HL-60 (cell line): Measurements from ENCODE around the gene YPEL5.
A peak's percentile ranks its signal among the peaks of the same experiment; 100 is the strongest.
"Not testable (repeated sequence)": the region's sequence is repeated elsewhere in the genome, so short reads cannot be mapped to it uniquely, and the experiment has no call there.

ENCODE experiments used
- DNase-seq, 2 experiments: peaks; one replicate each; pipeline ENCODE4 v3.0.0-alpha.2; 2010 to 2020; ENCODE audit warnings: low read depth in 1 of 2, low spot score in 1 of 2
- H3K27ac ChIP-seq: fragments of 250-450 bp; sonication (Bioruptor Pico); replicated peaks from 2 replicates; pipeline ENCODE4 v1.5.1; 2020; ENCODE audit warnings: mild to moderate bottlenecking, moderate library complexity
- H3K27me3 ChIP-seq: fragments of 250-450 bp; sonication (Bioruptor Pico); 2 replicates; pipeline ENCODE4 v1.5.1; 2021; ENCODE audit warnings: mild to moderate bottlenecking, moderate library complexity; ENCODE audit not compliant: insufficient read depth, poor library complexity, severe bottlenecking
- H3K4me3 ChIP-seq: replicated peaks from 2 replicates; pipeline ENCODE4 v1.5.1; 2011; ENCODE audit warnings: mild to moderate bottlenecking, control low read depth, low read length; ENCODE audit not compliant: insufficient read depth
- CTCF ChIP-seq: IDR thresholded peaks from one replicate; pipeline ENCODE4 v1.5.1; 2011; ENCODE audit warnings: low read length, control low read depth, inconsistent platforms; ENCODE audit not compliant: insufficient read depth
- GABPA ChIP-seq: IDR thresholded peaks from 2 replicates; pipeline ENCODE4 v1.6.1; 2012; ENCODE audit warnings: low read depth
- POLR2AphosphoS5 ChIP-seq: IDR thresholded peaks from 2 replicates; pipeline ENCODE4 v1.6.1; 2012; ENCODE audit warnings: low read depth
- REST ChIP-seq: IDR thresholded peaks from 2 replicates; pipeline ENCODE4 v1.6.1; 2012; ENCODE audit warnings: low read depth; ENCODE audit not compliant: insufficient replicate concordance
- SPI1 ChIP-seq: IDR thresholded peaks from 2 replicates; pipeline ENCODE4 v1.6.1; 2012; ENCODE audit warnings: low read depth, mild to moderate bottlenecking, borderline replicate concordance

The YPEL5 gene

GRCh38 chr2:30144951-30145350, 1.9 kb upstream of the YPEL5 start:
- H3K27ac ChIP-seq, H3K27me3 ChIP-seq, DNase-seq, H3K4me3 ChIP-seq: not testable (repeated sequence)
- TF ChIP-seq SPI1: peak; percentile 34; the same call in 1 of the 2 replicates

- TF ChIP-seq REST: no peak
- TF ChIP-seq SPI1: no peak
- no peak for TF ChIP-seq GABPA
- no peak for TF ChIP-seq POLR2AphosphoS5
- TF ChIP-seq CTCF: no peak
- no peak for DNase-seq
- Histone ChIP-seq H3K27ac (peak overlapping the region; percentile 54), H3K27me3 (no peaks in the 10 kb centered on the region), H3K4me3 (peak overlapping the region; percentile 29)
These were observed 926 bp upstream of the YPEL5 start for GRCh38 chr2:30145826-30146336.

GRCh38 chr2:30147196-30147714, 448 bp downstream of the YPEL5 start:
- H3K4me3 ChIP-seq: peak overlapping the region; percentile 83
- H3K27me3 ChIP-seq: no peaks in the 10 kb centered on the region
- H3K27ac ChIP-seq: peak overlapping the region; percentile 98
- DNase-seq: peak; percentile 9 to 18
- TF ChIP-seq POLR2AphosphoS5 (no peak), GABPA (no peak), REST (no peak), SPI1 (no peak), CTCF (no peak)

GRCh38 chr2:30147715-30148610, 1.2 kb downstream of the YPEL5 start:
- H3K4me3 ChIP-seq: peak overlapping the region; percentile 83
- no peaks in the 10 kb centered on the region for H3K27me3 ChIP-seq
- TF ChIP-seq GABPA: no peak
- TF ChIP-seq SPI1: peak; percentile 41; the same call in 1 of the 2 replicates
- TF ChIP-seq POLR2AphosphoS5: peak; percentile 55
- no peak for TF ChIP-seq REST
- peak; percentile 56 to 79 for DNase-seq
- H3K27ac ChIP-seq: peak overlapping the region; percentile 84
